Peyer's patch (tissue), 4 donors: Measurements from ENCODE around the gene ZNF581. TPM values are rescaled to one million over a fixed set of nuclear protein-coding genes. Genes with fewer than 3 reads are reported as not detected.
A peak's percentile ranks its signal among the peaks of the same experiment; 100 is the strongest.

Experiments used
- DNase-seq, 3 donors: peaks; one replicate each; pipeline ENCODE4 v3.0.0-alpha.2; 2017 to 2019
- H3K27ac ChIP-seq, 4 donors: fragments of 200-600 bp; sonication (generic); one replicate each; pipeline ENCODE4 v1.5.1; 2016 to 2019
- H3K27me3 ChIP-seq, 2 donors: fragments of 200-600 bp; sonication (generic); one replicate each; pipeline ENCODE4 v1.5.1; 2019
- H3K36me3 ChIP-seq, 3 donors: fragments of 200-600 bp; sonication (generic); one replicate each; pipeline ENCODE4 v1.5.1; 2016 to 2019
- H3K4me1 ChIP-seq, 4 donors: fragments of 200-600 bp; sonication (generic); one replicate each; pipeline ENCODE4 v1.5.1; 2016 to 2019
- H3K4me3 ChIP-seq, 4 donors: fragments of 200-600 bp; sonication (generic); 1 replicate in 3 of 4; 2 replicates in 1 of 4; pipeline ENCODE4 v1.5.1; 2016 to 2019; ENCODE audit warnings: mild to moderate bottlenecking in 1 of 4
- H3K9me3 ChIP-seq, 4 donors: fragments of 200-600 bp; sonication (generic); one replicate each; pipeline ENCODE4 v1.5.1; 2016 to 2019; ENCODE audit warnings: mild to moderate bottlenecking in 1 of 4
- CTCF ChIP-seq, 6 experiments: fragments of 450-650 bp in 4 of 6; fragments of 200-600 bp in 2 of 6; sonication (generic) in 1 of 6; IDR thresholded peaks; one replicate each; pipeline ENCODE4 v1.5.1; 2017 to 2019; ENCODE audit warnings: antibody characterized with exemption in 6 of 6, mild to moderate bottlenecking in 3 of 6, moderate library complexity in 1 of 6
- POLR2A ChIP-seq, 2 donors: fragments of 450-650 bp; IDR thresholded peaks; one replicate each; pipeline ENCODE4 v1.5.1; 2017; ENCODE audit warnings: antibody characterized with exemption in 2 of 2, mild to moderate bottlenecking in 2 of 2, moderate library complexity in 2 of 2
- total RNA-seq, 4 donors: library from RNA; depleted of rRNA; stranded (reverse); fragments of >200 nt; gene quantifications; one replicate each; pipeline ENCODE4 v1.1.0, GENCODE V29; 2016

Gene ZNF581
- total RNA-seq, 4 donors from 2014 or later = 7.7 to 28.9 (median 14.1) TPM

GRCh38 chr19:55636723-55637122, 6.7 kb upstream of the ZNF581 start:
- Histone ChIP-seq H3K4me1 (peaks cover 6 to 49% (median 13%) of the 10 kb centered on the region in 4 donors), H3K36me3 (peaks cover 0 to 6% (median 0%) of the 10 kb centered on the region in 3 donors), H3K9me3 (no peaks in the 10 kb centered on the region), H3K27me3 (no peaks in the 10 kb centered on the region), H3K27ac (no peak overlapping the region), H3K4me3 (no peak overlapping the region)
- TF ChIP-seq POLR2A (IDR thresholded peaks at IDR 0.05) (no peak), CTCF (IDR thresholded peaks at IDR 0.05) (no peak)
- DNase-seq = no peak

- TF ChIP-seq POLR2A (IDR thresholded peaks at IDR 0.05) = no peak
- no peak for TF ChIP-seq CTCF (IDR thresholded peaks at IDR 0.05)
- Histone ChIP-seq H3K4me3 (no peak overlapping the region), H3K27me3 (no peaks in the 10 kb centered on the region), H3K36me3 (peaks cover 0 to 6% (median 0%) of the 10 kb centered on the region in 3 donors), H3K27ac (no peak overlapping the region), H3K4me1 (peaks cover 6 to 57% (median 14%) of the 10 kb centered on the region in 4 donors), H3K9me3 (no peaks in the 10 kb centered on the region)
- DNase-seq = no peak
Observed at GRCh38 chr19:55637534-55637933, 5.9 kb upstream of the ZNF581 start.

GRCh38 chr19:55638864-55639359, 4.5 kb upstream of the ZNF581 start:
- Histone ChIP-seq H3K9me3 (no peaks in the 10 kb centered on the region), H3K36me3 (peaks cover 0 to 6% (median 0%) of the 10 kb centered on the region in 3 donors), H3K27me3 (no peaks in the 10 kb centered on the region), H3K4me3 (no peak overlapping the region), H3K27ac (peak overlapping the region in 1 of 4 donors; percentile 97), H3K4me1 (peaks cover 6 to 66% (median 19%) of the 10 kb centered on the region in 4 donors)
- TF ChIP-seq CTCF (IDR thresholded peaks at IDR 0.05) = peak in 5 of 6 experiments; percentile 20 to 36 (median 28)
- no peak for TF ChIP-seq POLR2A (IDR thresholded peaks at IDR 0.05)
- DNase-seq = peak in 1 of 3 donors; percentile 50

GRCh38 chr19:55640043-55640576, 3.3 kb upstream of the ZNF581 start:
- peak in 1 of 2 donors; percentile 19 for TF ChIP-seq POLR2A (IDR thresholded peaks at IDR 0.05)
- TF ChIP-seq CTCF (IDR thresholded peaks at IDR 0.05) = peak in 5 of 6 experiments; percentile 43 to 57 (median 50)
- Histone ChIP-seq H3K4me1 (peaks cover 9 to 75% (median 28%) of the 10 kb centered on the region in 4 donors), H3K27me3 (no peaks in the 10 kb centered on the region), H3K27ac (peak overlapping the region; percentile 84 to 97 (median 88)), H3K36me3 (peaks cover 0 to 12% (median 0%) of the 10 kb centered on the region in 3 donors), H3K4me3 (peak overlapping the region; percentile 85 to 92 (median 88)), H3K9me3 (no peaks in the 10 kb centered on the region)
- DNase-seq = peak; percentile 76 to 89 (median 77)

- peak within 1 kb of the TSS; percentile 85 to 92 (median 88) for H3K4me3 ChIP-seq
- peaks cover 5 to 72% (median 26%) of the 10 kb centered on the region in 4 donors for H3K4me1 ChIP-seq
- peak within 1 kb of the TSS; percentile 84 to 97 (median 88) for H3K27ac ChIP-seq
- no peaks in the 10 kb centered on the region for H3K27me3 ChIP-seq
- peaks cover 0 to 16% (median 0%) of the 10 kb centered on the region in 3 donors for H3K36me3 ChIP-seq
- no peaks in the 10 kb centered on the region for H3K9me3 ChIP-seq
- peak; percentile 47 to 77 (median 76) for DNase-seq
- TF ChIP-seq POLR2A (IDR thresholded peaks at IDR 0.05) = peak in 1 of 2 donors; percentile 23
- TF ChIP-seq CTCF (IDR thresholded peaks at IDR 0.05) = no peak
Observed at GRCh38 chr19:55640577-55641425, 2.6 kb upstream of the ZNF581 start, which contains the start of gene ZNF580. Gene ZNF580 (plus strand): TSS chr19:55641002. CDS start chr19:55642509, 1,507 bp downstream.
